PC-3 (cell line): ENCODE measurements around the gene MAIP1. TPM values are rescaled to one million over a fixed set of nuclear protein-coding genes. Genes with fewer than 3 reads are reported as not detected.

ENCODE experiments used
- ATAC-seq: fragments of 200-7000 bp; cut with Tn5 transposase; 2 replicates; pipeline ENCODE4 v1.9.1; 2020; ENCODE audit warnings: mild to moderate bottlenecking, moderate library complexity
- BruUV-seq: library from RNA; stranded (reverse); fragments of 400-500 nt; replicated peaks from 2 replicates; lab custom pipeline; 2021; lab: Mats Ljungman, UMichigan
- CTCF ChIA-PET: fragments of 300-600 bp; sonication (Branson Sonifier 250); formaldehyde crosslinking; loops from one replicate; lab custom pipeline; 2022; ENCODE audit warnings: antibody characterized with exemption; lab: Charles Lee
- POLR2A ChIA-PET: fragments of 300-600 bp; sonication (Branson Sonifier 250); formaldehyde crosslinking; loops from one replicate; lab custom pipeline; 2022; ENCODE audit warnings: antibody characterized with exemption; ENCODE audit not compliant: unreplicated experiment; lab: Charles Lee
- DNase-seq: peaks from one replicate; pipeline ENCODE4 v3.0.0-alpha.2; 2015
- H2AFZ ChIP-seq: fragments of 300-600 bp; sonication (generic); 2 replicates; pipeline ENCODE4 v1.6.0; 2016; ENCODE audit warnings: antibody characterized with exemption, low read length
- H3F3A ChIP-seq: fragments of 300-600 bp; sonication (generic); one replicate; pipeline ENCODE4 v1.6.0; 2017; ENCODE audit warnings: antibody characterized with exemption, low read length, control low read depth, mild to moderate bottlenecking; ENCODE audit not compliant: unreplicated experiment
- H3K27ac ChIP-seq: fragments of 300-600 bp; sonication (generic); 2 replicates; pipeline ENCODE4 v1.5.1; 2016; ENCODE audit warnings: mild to moderate bottlenecking, low read length
- H3K27me3 ChIP-seq: fragments of 300-600 bp; sonication (generic); 2 replicates; pipeline ENCODE4 v1.6.1; 2016; ENCODE audit warnings: low read length, mixed read lengths
- H3K36me3 ChIP-seq: fragments of 300-600 bp; sonication (generic); 2 replicates; pipeline ENCODE4 v1.6.1; 2016; ENCODE audit warnings: low read depth, mixed run types, low read length, mixed read lengths
- H3K4me1 ChIP-seq: fragments of 300-600 bp; sonication (generic); 2 replicates; pipeline ENCODE4 v1.5.1; 2016; ENCODE audit warnings: low read length; ENCODE audit not compliant: insufficient read depth
- H3K4me2 ChIP-seq: fragments of 300-600 bp; sonication (generic); 2 replicates; pipeline ENCODE4 v1.6.0; 2016; ENCODE audit warnings: low read length
- H3K4me3 ChIP-seq: fragments of 300-600 bp; sonication (generic); 2 replicates; pipeline ENCODE4 v1.5.1; 2016; ENCODE audit warnings: mild to moderate bottlenecking, low read length, mixed read lengths
- H3K79me2 ChIP-seq: fragments of 300-600 bp; sonication (generic); 2 replicates; pipeline ENCODE4 v1.6.1; 2017; ENCODE audit warnings: low read length, mixed read lengths
- H3K9ac ChIP-seq: fragments of 300-600 bp; sonication (generic); 2 replicates; pipeline ENCODE4 v1.6.0; 2016; ENCODE audit warnings: mild to moderate bottlenecking, low read length
- H3K9me2 ChIP-seq: fragments of 300-600 bp; sonication (generic); replicated peaks from 2 replicates; pipeline ENCODE4 v1.6.1; 2016; ENCODE audit warnings: mixed run types, low read length, mixed read lengths
- H3K9me3 ChIP-seq: fragments of 300-600 bp; sonication (generic); 2 replicates; pipeline ENCODE4 v1.6.1; 2016; ENCODE audit warnings: low read length, mixed read lengths
- H4K20me1 ChIP-seq: fragments of 300-600 bp; sonication (generic); 2 replicates; pipeline ENCODE4 v1.6.1; 2016; ENCODE audit warnings: low read length, mixed read lengths
- CTCF ChIP-seq: fragments of 300-600 bp; sonication (generic); conservative IDR thresholded peaks from 2 replicates; pipeline ENCODE4 v1.5.1; 2017; ENCODE audit warnings: antibody characterized with exemption, low read depth, mild to moderate bottlenecking, low read length
- EZH2 ChIP-seq: fragments of 300-600 bp; sonication (generic); IDR thresholded peaks from one replicate; pipeline ENCODE4 v1.6.1; 2017; ENCODE audit warnings: antibody characterized with exemption, mild to moderate bottlenecking, low read length; ENCODE audit not compliant: unreplicated experiment
- EZH2phosphoT487 ChIP-seq: fragments of 300-600 bp; sonication (generic); IDR thresholded peaks from 2 replicates; pipeline ENCODE4 v1.6.1; 2018; ENCODE audit warnings: mild to moderate bottlenecking, antibody characterized with exemption, low read length, borderline replicate concordance
- intact Hi-C: fragments of 100-400 bp; cut with micrococcal nuclease; formaldehyde crosslinking; loops from 2 replicates; pipeline ENCODE4 v1.9.0; 2023
- total RNA-seq: library from RNA; depleted of rRNA; stranded (reverse); fragments of >200 nt; gene quantifications from 2 replicates; pipeline ENCODE4 v1.2.3, GENCODE V29; 2014

MAIP1 gene
- total RNA-seq, 1 experiment from 2014 or later, result 44.7 TPM

- BruUV-seq, result no TSS peak
- Histone ChIP-seq H3K79me2 (no peaks in the 10 kb centered on the region), H3K4me3 (no peak overlapping the region), H3K9me2 (no peaks in the 10 kb centered on the region; the same call in 1 of the 2 replicates), H4K20me1 (no peaks in the 10 kb centered on the region), H3K9ac (no peak overlapping the region), H3K4me1 (no peaks in the 10 kb centered on the region), H3K36me3 (no peaks in the 10 kb centered on the region), H2AFZ (no peak overlapping the region), H3F3A (no peaks in the 10 kb centered on the region), H3K27ac (no peak overlapping the region), H3K4me2 (no peak overlapping the region), H3K27me3 (no peaks in the 10 kb centered on the region), H3K9me3 (no peaks in the 10 kb centered on the region)
- TF ChIP-seq CTCF, result no peak
- TF ChIP-seq EZH2phosphoT487, result no peak
- TF ChIP-seq EZH2, result no peak
- POLR2A ChIA-PET, result no interaction called here
- intact Hi-C loops, result no loop called here
- no peak for DNase-seq
- CTCF ChIA-PET, result no interaction called here
- no peak for ATAC-seq
Observed at GRCh38 chr2:199997296-199997695, 41.9 kb downstream of the MAIP1 start.

- H2AFZ ChIP-seq, result no peak overlapping the region
- ATAC-seq (no peak), DNase-seq (no peak)
- H3K4me1 ChIP-seq, result peaks cover 8% of the 10 kb centered on the region; the same call in 1 of the 2 replicates
- no peaks in the 10 kb centered on the region for H3K27me3 ChIP-seq
- H3F3A ChIP-seq, result no peaks in the 10 kb centered on the region
- POLR2A ChIA-PET, result interaction anchor here (0.5 kb wide), 1 partner anchor 355 kb away, joined by 3 read pairs; no protein-coding TSS in a partner anchor
- intact Hi-C loops, result no loop called here
- no peaks in the 10 kb centered on the region for H3K9me3 ChIP-seq
- TF ChIP-seq EZH2phosphoT487, result no peak
- no peak overlapping the region for H3K9ac ChIP-seq
- no peaks in the 10 kb centered on the region for H3K9me2 ChIP-seq
- no peaks in the 10 kb centered on the region for H3K79me2 ChIP-seq
- H4K20me1 ChIP-seq, result no peaks in the 10 kb centered on the region
- no peak overlapping the region for H3K4me2 ChIP-seq
- H3K36me3 ChIP-seq, result no peaks in the 10 kb centered on the region
- CTCF ChIA-PET, result no interaction called here
- no TSS peak for BruUV-seq
- no peak overlapping the region for H3K4me3 ChIP-seq
- H3K27ac ChIP-seq, result no peak overlapping the region
Observed at GRCh38 chr2:199999166-199999565, 43.8 kb downstream of the MAIP1 start.

GRCh38 chr2:200000444-200001163 is 45.2 kb downstream of the MAIP1 start:
- DNase-seq (no peak), ATAC-seq (no peak)
- H3K4me3 ChIP-seq, result no peak overlapping the region
- no peak overlapping the region for H2AFZ ChIP-seq
- TF ChIP-seq EZH2 (no peak), EZH2phosphoT487 (no peak), CTCF (no peak)
- no peak overlapping the region for H3K27ac ChIP-seq
- H3K79me2 ChIP-seq, result no peaks in the 10 kb centered on the region
- POLR2A ChIA-PET, result no interaction called here
- intact Hi-C loops, result no loop called here
- no peaks in the 10 kb centered on the region for H3F3A ChIP-seq
- no peaks in the 10 kb centered on the region for H3K9me2 ChIP-seq
- no peaks in the 10 kb centered on the region for H3K9me3 ChIP-seq
- H3K27me3 ChIP-seq, result no peaks in the 10 kb centered on the region
- CTCF ChIA-PET, result no interaction called here
- no TSS peak for BruUV-seq
- peaks cover 8% of the 10 kb centered on the region; the same call in 1 of the 2 replicates for H3K4me1 ChIP-seq
- no peaks in the 10 kb centered on the region for H3K36me3 ChIP-seq
- no peaks in the 10 kb centered on the region for H4K20me1 ChIP-seq
- H3K9ac ChIP-seq, result no peak overlapping the region
- no peak overlapping the region for H3K4me2 ChIP-seq
